GM12873 (cell line): ENCODE data around the gene ZNF784.

ENCODE experiments used
- TF ChIP-seq, protein P1 (sequence below): IDR thresholded peaks from 2 replicates; pipeline ENCODE4 v1.5.1; 2012; ENCODE audit warnings: low read depth, mild to moderate bottlenecking, moderate library complexity, low read length, control low read depth; ENCODE audit not compliant: insufficient read depth; ENCODE audit errors: missing control alignments

ZNF784 gene

DNA sequence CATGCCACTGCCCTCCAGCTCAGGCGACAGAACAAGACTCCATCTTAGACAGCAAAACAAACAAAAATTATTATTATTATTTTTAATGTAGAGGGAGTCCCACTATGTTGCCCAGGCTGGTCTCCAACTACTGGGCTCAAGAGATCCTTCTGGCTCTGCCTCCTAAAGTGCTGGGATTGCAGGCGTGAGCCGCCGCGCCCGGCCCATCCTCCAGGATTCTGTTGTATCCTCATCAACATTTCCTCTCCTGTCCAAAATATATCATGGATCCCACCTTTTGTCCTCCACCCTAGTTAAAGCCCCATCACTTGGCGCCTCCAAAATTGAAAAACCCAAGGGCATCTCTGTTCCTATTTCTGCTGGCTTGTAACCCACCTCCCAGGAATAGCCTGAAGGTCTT lies 1.2 kb downstream of the ZNF784 start:
- TF ChIP-seq, protein P1, sequence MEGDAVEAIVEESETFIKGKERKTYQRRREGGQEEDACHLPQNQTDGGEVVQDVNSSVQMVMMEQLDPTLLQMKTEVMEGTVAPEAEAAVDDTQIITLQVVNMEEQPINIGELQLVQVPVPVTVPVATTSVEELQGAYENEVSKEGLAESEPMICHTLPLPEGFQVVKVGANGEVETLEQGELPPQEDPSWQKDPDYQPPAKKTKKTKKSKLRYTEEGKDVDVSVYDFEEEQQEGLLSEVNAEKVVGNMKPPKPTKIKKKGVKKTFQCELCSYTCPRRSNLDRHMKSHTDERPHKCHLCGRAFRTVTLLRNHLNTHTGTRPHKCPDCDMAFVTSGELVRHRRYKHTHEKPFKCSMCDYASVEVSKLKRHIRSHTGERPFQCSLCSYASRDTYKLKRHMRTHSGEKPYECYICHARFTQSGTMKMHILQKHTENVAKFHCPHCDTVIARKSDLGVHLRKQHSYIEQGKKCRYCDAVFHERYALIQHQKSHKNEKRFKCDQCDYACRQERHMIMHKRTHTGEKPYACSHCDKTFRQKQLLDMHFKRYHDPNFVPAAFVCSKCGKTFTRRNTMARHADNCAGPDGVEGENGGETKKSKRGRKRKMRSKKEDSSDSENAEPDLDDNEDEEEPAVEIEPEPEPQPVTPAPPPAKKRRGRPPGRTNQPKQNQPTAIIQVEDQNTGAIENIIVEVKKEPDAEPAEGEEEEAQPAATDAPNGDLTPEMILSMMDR, result no peak

DNA sequence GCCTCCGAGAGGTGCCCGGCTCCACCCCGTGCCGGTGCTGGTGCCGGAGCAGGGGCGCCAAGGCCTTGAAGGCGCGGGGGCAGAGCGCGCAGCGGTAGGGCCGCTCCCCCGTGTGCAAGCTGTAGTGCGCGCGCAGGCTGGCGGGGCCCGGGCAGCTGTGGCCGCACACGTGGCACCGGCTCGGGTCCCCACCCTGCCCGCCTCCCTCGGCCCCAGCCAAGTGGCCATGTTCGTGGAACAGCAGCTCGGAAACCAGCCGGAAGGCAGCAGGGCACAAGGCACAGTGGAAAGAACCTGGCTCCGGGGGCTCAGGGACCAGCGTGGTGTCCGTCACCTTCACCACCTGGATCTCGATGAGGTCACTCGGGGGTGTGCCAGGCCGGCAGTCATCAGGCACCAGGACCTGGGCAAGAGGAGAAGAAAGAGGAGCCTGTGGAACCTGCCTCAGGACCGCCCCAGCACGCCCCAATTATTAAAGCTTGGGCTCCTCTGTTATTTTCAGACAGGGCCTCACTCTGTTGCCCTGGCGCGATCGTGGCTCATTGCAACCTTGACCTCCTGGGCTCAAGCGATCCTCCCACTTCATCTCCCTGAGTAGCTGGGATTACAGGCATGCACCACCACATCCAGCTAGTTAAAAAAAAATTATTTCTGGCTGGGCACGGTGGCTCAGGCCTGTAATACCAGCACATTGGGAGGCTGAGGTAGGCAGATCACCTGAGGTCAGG lies 2.0 kb downstream of the ZNF784 start:
- TF ChIP-seq, protein P1, result no peak

DNA sequence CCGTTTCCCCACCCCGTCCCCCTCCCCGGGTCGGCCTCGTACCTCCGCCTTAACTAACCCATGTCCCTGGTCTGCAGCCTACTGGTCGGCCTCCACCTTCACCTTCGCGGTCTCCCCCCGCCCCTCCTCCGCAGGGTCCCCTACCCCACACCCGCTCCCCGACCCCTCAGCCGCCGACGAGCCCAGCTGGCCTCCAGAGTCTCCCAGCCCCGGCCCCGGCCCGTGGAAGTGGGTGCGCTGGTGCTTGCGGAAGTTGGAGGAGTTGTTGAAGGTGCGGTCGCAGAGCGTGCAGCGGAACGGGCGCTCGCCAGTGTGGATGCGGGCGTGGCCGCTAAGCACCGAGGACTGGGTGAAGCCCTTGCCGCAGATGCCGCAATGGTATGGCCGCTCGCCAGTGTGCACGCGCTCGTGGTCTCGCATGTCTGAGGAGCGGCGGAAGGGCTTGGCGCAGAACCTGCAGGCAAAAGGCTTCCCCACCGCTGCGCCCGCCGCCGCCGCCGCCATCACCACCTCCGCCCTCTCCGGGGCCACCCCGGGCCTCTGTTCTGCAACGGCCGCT lies 2.6 kb downstream of the ZNF784 start:
- TF ChIP-seq, protein P1, result no peak

DNA sequence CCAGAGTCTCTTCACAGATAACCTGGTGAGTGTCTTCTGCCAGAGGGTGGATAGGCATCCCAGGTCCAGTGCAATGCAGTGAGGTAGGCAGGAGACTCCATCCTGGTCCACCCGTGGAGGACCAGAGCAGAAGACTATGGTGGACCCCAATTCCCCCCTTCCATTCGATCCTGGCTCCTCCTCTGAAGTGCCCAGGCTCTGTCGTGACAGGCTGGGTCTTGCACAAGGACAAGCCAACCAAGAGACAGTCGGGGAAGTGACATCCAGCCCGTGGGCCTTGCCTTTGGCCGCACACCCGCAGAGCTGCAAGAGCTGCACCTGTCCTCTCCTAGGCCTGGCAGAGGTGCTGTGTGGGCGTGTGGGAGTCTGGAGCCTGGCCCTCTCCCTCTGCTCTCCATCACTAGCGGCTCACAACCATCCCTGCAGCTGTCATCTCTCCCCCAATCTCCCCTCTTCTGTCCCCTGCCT lies 3.1 kb downstream of the ZNF784 start:
- TF ChIP-seq, protein P1, result no peak

DNA sequence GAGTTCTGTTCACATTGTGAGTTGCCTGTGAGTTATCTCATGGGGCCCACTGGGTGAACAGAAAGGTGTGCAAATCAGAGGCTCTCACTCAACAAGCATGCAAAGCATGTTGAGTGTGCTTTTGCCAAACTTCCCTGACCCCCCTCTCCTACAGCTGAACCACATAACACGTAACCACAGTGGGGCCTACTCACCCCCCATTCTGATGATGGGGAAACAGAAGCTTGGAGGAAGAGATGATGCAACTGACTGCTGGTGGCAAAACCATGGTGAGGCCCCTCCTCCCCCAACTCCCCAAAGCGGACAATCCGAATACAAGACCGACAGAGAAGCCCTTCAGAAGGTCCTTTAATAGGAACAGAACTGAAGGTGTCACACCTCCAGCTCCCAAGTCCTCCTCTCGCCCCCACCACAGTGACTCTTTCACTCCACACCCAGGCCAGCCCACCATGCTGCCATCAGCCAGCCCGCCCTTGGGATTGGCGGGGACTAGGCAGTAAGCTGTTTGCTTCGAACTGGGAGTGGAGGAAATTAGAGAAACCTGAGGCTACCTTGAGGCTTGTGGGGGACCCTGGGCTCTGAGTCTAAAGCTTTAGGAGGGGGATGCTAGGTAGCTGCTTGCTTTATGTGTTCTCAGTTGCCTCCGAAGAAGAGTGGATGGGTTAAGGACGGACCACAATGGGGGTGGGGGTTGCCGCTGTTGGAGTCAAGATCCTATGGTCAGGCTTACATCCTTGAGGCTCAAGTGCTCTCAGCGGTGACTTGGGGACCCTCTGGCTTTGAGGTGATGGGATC lies 3.8 kb downstream of the ZNF784 start:
- TF ChIP-seq, protein P1, result no peak

DNA sequence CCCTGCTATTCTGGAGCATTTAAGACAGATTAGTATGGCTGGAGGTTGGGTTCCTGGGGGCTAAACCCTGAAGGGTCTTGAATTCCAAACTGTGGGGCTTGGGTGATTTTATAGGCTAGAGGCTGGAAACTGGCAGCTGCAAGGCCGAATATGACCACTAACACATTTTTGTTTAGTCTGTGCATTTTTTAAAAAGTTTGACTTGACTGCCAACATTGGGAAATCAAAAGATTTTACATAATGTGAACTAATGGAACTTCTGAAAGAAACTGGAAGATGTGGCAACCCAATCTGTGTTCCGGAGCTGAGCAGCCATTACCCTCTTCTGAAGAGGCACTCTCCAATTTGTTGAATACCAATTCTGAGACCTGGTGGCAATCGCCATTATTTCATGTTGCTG lies 5.1 kb downstream of the ZNF784 start:
- TF ChIP-seq, protein P1, result no peak

DNA sequence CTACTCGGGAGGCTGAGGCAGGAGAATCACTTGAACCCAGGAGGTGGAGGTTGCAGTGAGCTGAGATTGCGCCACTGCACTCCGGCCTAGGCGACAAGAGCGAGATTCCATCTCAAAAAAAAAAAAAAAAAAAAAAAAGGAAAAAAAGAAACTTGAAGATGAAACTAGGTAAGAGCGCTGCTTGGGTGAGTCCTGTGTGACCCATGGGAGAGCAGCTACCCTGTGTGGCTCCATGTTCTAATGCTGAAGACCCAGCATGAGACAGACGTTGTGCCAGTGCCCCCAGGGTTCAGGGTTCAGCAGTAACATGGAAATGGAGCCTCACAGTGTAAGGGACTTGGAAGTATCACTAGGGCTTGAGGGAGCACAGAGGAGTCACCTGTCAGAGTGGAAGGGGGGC lies 5.9 kb downstream of the ZNF784 start:
- TF ChIP-seq, protein P1, result no peak
